B cell (primary cell): ENCODE data around the gene SERPINE1. TPM values are rescaled to one million over a fixed set of nuclear protein-coding genes. Genes with fewer than 3 reads are reported as not detected.

Experiments
- ATAC-seq: fragments of 200-7000 bp; cut with Tn5 transposase; one replicate; pipeline ENCODE4 v1.10.0; 2021; ENCODE audit warnings: low read depth, mild to moderate bottlenecking, moderate number of reproducible peaks, moderate library complexity
- CTCF ChIA-PET: fragments of 350-600 bp; sonication (Branson Sonifier 250); formaldehyde crosslinking; loops from one replicate; lab custom pipeline; 2021; ENCODE audit warnings: antibody characterized with exemption, inconsistent platforms; lab: Charles Lee
- POLR2A ChIA-PET: fragments of 350-600 bp; sonication (Branson Sonifier 250); formaldehyde crosslinking; loops from one replicate; lab custom pipeline; 2021; ENCODE audit warnings: antibody characterized with exemption; lab: Charles Lee
- DNase-seq: peaks from one replicate; pipeline ENCODE4 v3.0.0; 2013
- H2AFZ ChIP-seq: 2 replicates; pipeline ENCODE4 v1.6.1; 2012; ENCODE audit warnings: mild to moderate bottlenecking, low read depth, low read length; ENCODE audit not compliant: insufficient read depth, poor library complexity, severe bottlenecking
- H3K27ac ChIP-seq, 2 donors: 1 replicate in 1 of 2; 2 replicates in 1 of 2; pipeline ENCODE4 v1.5.1; 2012 to 2013; ENCODE audit warnings: low read length in 2 of 2, mild to moderate bottlenecking in 2 of 2, moderate library complexity in 1 of 2
- H3K27me3 ChIP-seq, 4 experiments: fragments of 200-600 bp in 1 of 4; sonication (generic) in 1 of 4; replicated peaks in 1 of 4; 1 replicate in 2 of 4; 2 replicates in 2 of 4; pipeline versions ENCODE4 v1.6.1 to v1.7.0; 2013 to 2016; ENCODE audit warnings: low read length in 3 of 4, mild to moderate bottlenecking in 2 of 4, mixed read lengths in 1 of 4, moderate library complexity in 1 of 4; ENCODE audit not compliant: insufficient read depth in 4 of 4, control insufficient read depth in 3 of 4; ENCODE audit errors: control extremely low read depth in 1 of 4
- H3K36me3 ChIP-seq, 2 experiments: replicated peaks in 1 of 2; 1 replicate in 1 of 2; 2 replicates in 1 of 2; pipeline versions ENCODE4 v1.6.1 to v1.7.1; 2013; ENCODE audit warnings: low read length in 1 of 2; ENCODE audit not compliant: insufficient read depth in 2 of 2, control insufficient read depth in 1 of 2; ENCODE audit errors: control extremely low read depth in 1 of 2, extremely low read depth in 1 of 2
- H3K4me1 ChIP-seq, 2 donors: fragments of 200-600 bp in 1 of 2; sonication (generic) in 1 of 2; 1 replicate in 1 of 2; 2 replicates in 1 of 2; pipeline versions ENCODE4 v1.5.1 to v1.6.1; 2013 to 2017; ENCODE audit warnings: low read length in 2 of 2; ENCODE audit not compliant: control insufficient read depth in 2 of 2, insufficient read depth in 2 of 2
- H3K4me2 ChIP-seq: replicated peaks from 2 replicates; pipeline ENCODE3; 2012; ENCODE audit warnings: mild to moderate bottlenecking, low read depth, low read length; ENCODE audit not compliant: poor library complexity, severe bottlenecking
- H3K4me3 ChIP-seq, 5 experiments: fragments of 200-600 bp in 1 of 5; sonication (generic) in 1 of 5; 1 replicate in 3 of 5; 2 replicates in 2 of 5; pipeline versions ENCODE4 v1.5.1 to v1.7.0; 2011 to 2016; ENCODE audit warnings: low read length in 4 of 5, mild to moderate bottlenecking in 4 of 5, low read depth in 2 of 5, control low read depth in 1 of 5, moderate library complexity in 1 of 5; ENCODE audit not compliant: insufficient read depth in 1 of 5; ENCODE audit errors: control extremely low read depth in 1 of 5, extremely low read depth in 1 of 5
- H3K79me2 ChIP-seq: fragments of 200-600 bp; sonication (generic); one replicate; pipeline ENCODE4 v1.6.0; 2016; ENCODE audit warnings: low read length; ENCODE audit not compliant: control insufficient read depth, insufficient read depth
- H3K9ac ChIP-seq: fragments of 200-600 bp; sonication (generic); 2 replicates; pipeline ENCODE4 v1.6.1; 2017; ENCODE audit warnings: mild to moderate bottlenecking, low read length, moderate library complexity
- H3K9me3 ChIP-seq, 3 donors: one replicate each; pipeline versions ENCODE4 v1.6.1 to v1.7.1; 2013; ENCODE audit warnings: low read length in 2 of 3; ENCODE audit not compliant: control insufficient read depth in 2 of 3, insufficient read depth in 1 of 3; ENCODE audit errors: control extremely low read depth in 1 of 3
- H4K20me1 ChIP-seq: 2 replicates; pipeline ENCODE4 v1.6.0; 2012; ENCODE audit warnings: mild to moderate bottlenecking, low read length; ENCODE audit not compliant: insufficient read depth, control insufficient read depth, poor library complexity, severe bottlenecking
- H3K27ac Mint-ChIP-seq: one replicate; pipeline ENCODE4 v1.8.0; 2021; ENCODE audit warnings: mixed read lengths
- H3K27me3 Mint-ChIP-seq: one replicate; pipeline ENCODE4 v1.8.0; 2021; ENCODE audit warnings: mixed read lengths
- H3K4me1 Mint-ChIP-seq: one replicate; pipeline ENCODE4 v1.8.0; 2021; ENCODE audit warnings: mixed read lengths
- H3K4me3 Mint-ChIP-seq: one replicate; pipeline ENCODE4 v1.8.0; 2021; ENCODE audit warnings: mixed read lengths
- H3K9me3 Mint-ChIP-seq: one replicate; pipeline ENCODE4 v1.8.0; 2022; ENCODE audit warnings: mixed read lengths; ENCODE audit not compliant: insufficient read depth
- CTCF ChIP-seq: fragments of 200-600 bp; IDR thresholded peaks from one replicate; pipeline ENCODE4 v1.8.0; 2022; ENCODE audit warnings: antibody characterized with exemption, mild to moderate bottlenecking
- EZH2 ChIP-seq: IDR thresholded peaks from 2 replicates; pipeline ENCODE4 v1.6.1; 2012; ENCODE audit warnings: borderline replicate concordance, low read depth, mild to moderate bottlenecking, moderate library complexity, low read length; ENCODE audit not compliant: insufficient read depth, poor library complexity, severe bottlenecking
- WGBS: methylation state at CpG from one replicate; pipeline ENCODE4 v1.1.5; 2013; ENCODE audit warnings: missing lambda C conversion rate; ENCODE audit not compliant: insufficient coverage; 5-methylcytosine and 5-hydroxymethylcytosine counted together
- intact Hi-C: fragments of 100-400 bp; cut with micrococcal nuclease; formaldehyde crosslinking; loops from one replicate; pipeline ENCODE4 v1.10.0; 2022
- polyA plus RNA-seq: library from polyadenylated mRNA; depleted of rRNA; stranded (reverse); fragments of >200 nt; gene quantifications from 2 replicates; pipeline ENCODE4 v1.2.3, GENCODE V29; 2012
- total RNA-seq, 2 donors: library from RNA; stranded (reverse); fragments of 120-200 nt in 1 of 2; gene quantifications; 1 replicate in 1 of 2; 2 replicates in 1 of 2; pipeline versions ENCODE4 v1.2.3 to v1.2.4, GENCODE V29; 2013 to 2022

The SERPINE1 gene
- total and polyA plus RNA-seq, 2 donors (not counting 1 experiment from before 2014, with no cell fraction given), result 0.07 to 0.09 TPM

DNA sequence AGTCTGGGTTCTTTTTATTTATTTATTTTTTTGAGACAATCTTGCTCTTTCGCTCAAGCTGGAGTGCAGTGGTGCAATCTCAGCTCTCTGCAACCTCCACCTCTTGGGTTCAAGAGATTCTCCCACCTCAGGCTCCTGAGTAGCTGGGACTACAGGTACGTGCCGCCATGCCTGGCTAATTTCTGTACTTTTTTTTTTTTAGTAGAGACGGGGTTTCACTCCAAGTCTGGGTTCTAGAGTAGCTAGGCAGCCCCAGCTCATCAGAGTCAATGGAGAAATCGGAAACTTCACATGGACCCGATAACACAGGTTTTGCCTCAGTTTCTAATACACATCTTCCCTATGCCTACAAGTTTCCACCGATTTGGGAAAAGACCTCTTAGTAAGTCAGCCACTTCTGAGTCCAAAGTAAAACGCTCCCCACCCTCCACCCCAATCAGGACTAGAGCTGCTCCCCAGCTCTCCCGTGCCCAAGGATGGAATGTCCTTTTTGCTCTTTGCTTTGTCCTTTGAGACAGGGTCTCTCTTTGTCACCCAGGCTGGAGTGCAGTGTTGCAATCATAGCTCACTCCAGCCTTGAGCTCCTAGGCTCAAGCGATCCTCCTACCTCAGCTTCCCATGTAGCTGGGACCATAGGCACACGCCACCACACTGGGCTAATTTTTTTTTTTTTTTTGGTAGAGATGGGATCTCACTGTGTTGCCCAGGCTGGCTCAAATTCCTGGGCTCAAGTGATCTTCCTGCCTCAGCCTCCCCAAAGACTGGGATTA is 3.8 kb upstream of the SERPINE1 start:
- TF ChIP-seq CTCF (no peak), EZH2 (no peak)
- peaks cover 0 to 17% (median 6%) of the 10 kb centered on the region in 4 experiments for H3K27me3 ChIP-seq
- no peak for DNase-seq
- WGBS, result 90% methylated on average over 9 of the region's 11 CpGs
- intact Hi-C loops, result no loop called here
- no peak overlapping the region for H3K4me3 Mint-ChIP-seq
- peak overlapping the region in 1 of 5 experiments; percentile 50 for H3K4me3 ChIP-seq
- H3K9ac ChIP-seq, result no peak overlapping the region
- H3K27ac Mint-ChIP-seq, result no peak overlapping the region
- no peak overlapping the region for H3K27ac ChIP-seq
- no peak for ATAC-seq
- ChIA-PET CTCF (interaction anchor here (0.6 to 1.8 kb wide), 4 partner anchors 21 to 489 kb away, joined by 3 to 10 read pairs (median 3); no protein-coding TSS in a partner anchor), POLR2A (interaction anchor here (0.6 kb wide), 1 partner anchor 38 kb away, joined by 6 read pairs; the partner anchor contains the start of gene TRIM56)
- peak overlapping the region; percentile 79 for H3K4me2 ChIP-seq
- H2AFZ ChIP-seq, result peak overlapping the region; percentile 98
- H3K9me3 ChIP-seq, result peaks cover 0 to 11% (median 0%) of the 10 kb centered on the region in 3 donors
- peaks cover 24 to 25% of the 10 kb centered on the region in 2 donors for H3K4me1 ChIP-seq
- no peaks in the 10 kb centered on the region for H3K79me2 ChIP-seq
- H3K4me1 Mint-ChIP-seq, result peaks cover 44% of the 10 kb centered on the region
- H3K9me3 Mint-ChIP-seq, result no peaks in the 10 kb centered on the region
- peaks cover 36% of the 10 kb centered on the region for H3K27me3 Mint-ChIP-seq
- H3K36me3 ChIP-seq, result no peaks in the 10 kb centered on the region
- H4K20me1 ChIP-seq, result no peaks in the 10 kb centered on the region

- Histone ChIP-seq H3K27ac (no peak overlapping the region), H3K4me3 (no peak overlapping the region), H3K4me1 (peaks cover 24 to 25% of the 10 kb centered on the region in 2 donors), H3K9me3 (peaks cover 0 to 11% (median 0%) of the 10 kb centered on the region in 3 donors), H3K36me3 (no peaks in the 10 kb centered on the region), H3K79me2 (no peaks in the 10 kb centered on the region), H2AFZ (no peak overlapping the region), H3K27me3 (peaks cover 0 to 22% (median 7%) of the 10 kb centered on the region in 4 experiments), H3K9ac (no peak overlapping the region), H4K20me1 (no peaks in the 10 kb centered on the region), H3K4me2 (no peak overlapping the region)
- Mint-ChIP-seq H3K4me3 (no peak overlapping the region), H3K27me3 (peaks cover 36% of the 10 kb centered on the region), H3K4me1 (peaks cover 46% of the 10 kb centered on the region), H3K9me3 (no peaks in the 10 kb centered on the region), H3K27ac (no peak overlapping the region)
- no peak for DNase-seq
- ATAC-seq, result no peak
- CTCF ChIA-PET, result interaction anchor here (0.6 to 1.8 kb wide), 4 partner anchors 20 to 112 kb away, joined by 3 to 10 read pairs (median 3); no protein-coding TSS in a partner anchor
- POLR2A ChIA-PET, result interaction anchor here (0.6 kb wide), 1 partner anchor 39 kb away, joined by 6 read pairs; the partner anchor contains the start of gene TRIM56
- TF ChIP-seq CTCF (no peak), EZH2 (no peak)
- intact Hi-C loops, result no loop called here
- 100% methylated on average over 2 of the region's 3 CpGs for WGBS
Observed at GRCh38 chr7:101123703-101124068, 3.2 kb upstream of the SERPINE1 start.
